ENCODE data around the gene ZBTB47. TPM values are rescaled to one million over a fixed set of nuclear protein-coding genes. Genes with fewer than 3 reads are reported as not detected.

ZBTB47 gene
- polyA plus RNA-seq, 1 donor (not counting 4 experiments of a cell fraction or from before 2014, with no cell fraction given) = 5.1 TPM

DNA sequence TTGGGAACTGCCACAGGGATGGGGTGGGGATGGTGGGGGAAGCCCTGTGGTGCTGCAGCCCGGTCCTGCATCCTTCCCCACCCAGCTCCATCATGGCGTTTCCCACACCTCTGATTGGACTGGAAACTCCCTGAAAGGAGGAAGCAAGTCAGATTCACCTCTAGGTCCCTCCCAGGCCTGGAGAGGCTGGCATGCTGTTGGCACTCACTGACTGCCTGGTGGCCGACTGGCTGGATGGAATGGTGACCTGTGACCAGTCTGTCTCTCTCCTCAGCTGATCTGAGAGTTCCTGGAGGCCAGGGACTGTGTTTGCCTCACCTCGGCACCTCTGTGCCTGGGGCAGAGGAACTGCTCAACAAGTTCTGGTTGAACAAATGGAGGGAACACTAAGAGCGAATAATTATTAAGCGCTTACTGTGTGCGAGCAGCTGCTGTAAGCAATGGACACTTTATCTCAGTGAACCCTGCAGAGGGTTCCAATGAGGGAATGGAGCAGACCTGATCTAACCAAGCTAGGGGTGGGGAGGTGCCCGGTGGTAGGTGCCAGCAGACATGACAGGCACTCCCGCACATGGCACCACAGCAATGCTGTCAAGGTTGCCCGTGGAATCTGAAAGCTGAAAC lies 52.6 kb downstream of the ZBTB47 start:
- FAIRE-seq (no peak), DNase-seq (ENCODE audit: low read depth, low spot score) (no peak)
- Histone ChIP-seq H3K9me3 (ENCODE audit: control insufficient read depth, low read depth, low read length) (no peaks in the 10 kb centered on the region), H4K20me1 (ENCODE audit: control insufficient read depth, extremely low read depth, insufficient read depth, low read length) (peaks cover 4% of the 10 kb centered on the region), H3K27ac (ENCODE audit: control insufficient read depth, insufficient read depth, low read length) (no peak overlapping the region), H3K27me3 (ENCODE audit: control insufficient read depth, extremely low read depth, insufficient read depth, low read length) (no peaks in the 10 kb centered on the region), H2AFZ (ENCODE audit: control insufficient read depth, low read length) (no peak overlapping the region), H3K4me1 (ENCODE audit: control insufficient read depth, extremely low read depth, insufficient read depth, low read length) (no peaks in the 10 kb centered on the region), H3K4me3 (ENCODE audit: control insufficient read depth in 2 of 3, extremely low read depth in 1 of 3, insufficient read depth in 2 of 3, low read depth in 1 of 3, low read length in 3 of 3) (no peak overlapping the region), H3K36me3 (ENCODE audit: control insufficient read depth in 2 of 2, extremely low read depth in 1 of 2, insufficient read depth in 2 of 2, low read length in 2 of 2) (no peaks in the 10 kb centered on the region), H3K9ac (ENCODE audit: control insufficient read depth, extremely low read depth, insufficient read depth, low read length) (no peak overlapping the region), H3K79me2 (ENCODE audit: control insufficient read depth, insufficient read depth, low read length) (no peaks in the 10 kb centered on the region), H3K9me1 (ENCODE audit: control insufficient read depth, extremely low read depth, insufficient read depth, low read length) (no peaks in the 10 kb centered on the region), H3K4me2 (ENCODE audit: control insufficient read depth, extremely low read depth, insufficient read depth, low read depth, low read length) (no peak overlapping the region)
- dilution Hi-C loops (cut with MboI; ENCODE audit: extremely low pct_ligation_motif_present, low sequenced_read_pairs) = no loop called here
- TF ChIP-seq, protein P1, sequence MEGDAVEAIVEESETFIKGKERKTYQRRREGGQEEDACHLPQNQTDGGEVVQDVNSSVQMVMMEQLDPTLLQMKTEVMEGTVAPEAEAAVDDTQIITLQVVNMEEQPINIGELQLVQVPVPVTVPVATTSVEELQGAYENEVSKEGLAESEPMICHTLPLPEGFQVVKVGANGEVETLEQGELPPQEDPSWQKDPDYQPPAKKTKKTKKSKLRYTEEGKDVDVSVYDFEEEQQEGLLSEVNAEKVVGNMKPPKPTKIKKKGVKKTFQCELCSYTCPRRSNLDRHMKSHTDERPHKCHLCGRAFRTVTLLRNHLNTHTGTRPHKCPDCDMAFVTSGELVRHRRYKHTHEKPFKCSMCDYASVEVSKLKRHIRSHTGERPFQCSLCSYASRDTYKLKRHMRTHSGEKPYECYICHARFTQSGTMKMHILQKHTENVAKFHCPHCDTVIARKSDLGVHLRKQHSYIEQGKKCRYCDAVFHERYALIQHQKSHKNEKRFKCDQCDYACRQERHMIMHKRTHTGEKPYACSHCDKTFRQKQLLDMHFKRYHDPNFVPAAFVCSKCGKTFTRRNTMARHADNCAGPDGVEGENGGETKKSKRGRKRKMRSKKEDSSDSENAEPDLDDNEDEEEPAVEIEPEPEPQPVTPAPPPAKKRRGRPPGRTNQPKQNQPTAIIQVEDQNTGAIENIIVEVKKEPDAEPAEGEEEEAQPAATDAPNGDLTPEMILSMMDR (optimal IDR thresholded peaks at IDR 0.05 in 1 of 3, IDR thresholded peaks at IDR 0.05 in 1 of 3, conservative IDR thresholded peaks at IDR 0.05 in 1 of 3; ENCODE audit: extremely low read depth in 1 of 3, insufficient read depth in 2 of 3, low read length in 3 of 3) = no peak
- no peak for TF ChIP-seq EZH2 (IDR thresholded peaks at IDR 0.05; ENCODE audit: low read length)

DNA sequence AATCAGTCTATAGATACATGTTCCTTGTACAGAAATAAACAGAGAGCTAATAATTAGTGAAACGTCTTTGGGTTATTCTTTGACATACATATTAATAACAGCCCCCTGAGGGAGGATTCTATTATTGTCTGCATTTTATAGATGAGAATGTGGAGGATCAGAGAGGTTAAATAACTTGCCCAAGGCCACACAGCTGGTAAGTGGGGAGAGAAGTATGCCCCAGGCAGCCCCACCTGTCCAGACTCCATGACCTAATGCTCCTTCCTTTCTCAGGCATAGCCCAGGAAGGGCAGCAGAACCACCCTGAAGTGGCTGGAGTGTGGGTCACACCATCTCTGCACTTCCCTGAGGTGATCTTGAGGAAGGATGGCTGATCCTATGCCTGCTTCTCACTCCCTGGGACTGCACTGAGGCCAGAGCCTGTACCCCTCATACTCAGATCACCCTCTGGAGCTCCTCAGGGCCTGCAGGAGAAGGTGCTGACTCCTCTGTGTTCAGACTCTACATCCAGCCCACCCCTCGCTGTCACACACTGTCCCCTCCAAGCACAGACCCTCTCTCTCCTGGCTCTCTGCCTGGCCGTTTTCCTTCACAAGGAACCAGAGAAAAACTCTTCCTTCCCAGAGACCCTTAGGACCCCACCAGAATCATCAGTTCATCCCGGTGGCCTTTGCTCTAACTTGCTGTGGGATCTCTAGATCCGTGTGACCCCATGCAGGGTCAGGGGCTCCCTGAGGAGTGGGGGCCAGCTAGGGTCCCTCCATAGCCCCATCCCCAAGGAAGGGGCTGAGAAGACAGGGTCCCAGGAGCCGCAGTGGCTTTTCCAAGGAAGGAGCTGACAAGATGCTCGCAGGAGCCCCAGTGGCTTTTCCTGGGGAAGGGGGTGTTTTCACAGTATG lies 53.5 kb downstream of the ZBTB47 start:
- no peaks in the 10 kb centered on the region for H3K9me3 ChIP-seq (ENCODE audit: control insufficient read depth, low read depth, low read length)
- dilution Hi-C loops (cut with MboI; ENCODE audit: extremely low pct_ligation_motif_present, low sequenced_read_pairs) = no loop called here
- H3K9me1 ChIP-seq (ENCODE audit: control insufficient read depth, extremely low read depth, insufficient read depth, low read length) = no peaks in the 10 kb centered on the region
- H3K4me1 ChIP-seq (ENCODE audit: control insufficient read depth, extremely low read depth, insufficient read depth, low read length) = no peaks in the 10 kb centered on the region
- H2AFZ ChIP-seq (ENCODE audit: control insufficient read depth, low read length) = no peak overlapping the region
- no peak for TF ChIP-seq EZH2 (IDR thresholded peaks at IDR 0.05; ENCODE audit: low read length)
- TF ChIP-seq, protein P1 (optimal IDR thresholded peaks at IDR 0.05 in 1 of 3, IDR thresholded peaks at IDR 0.05 in 1 of 3, conservative IDR thresholded peaks at IDR 0.05 in 1 of 3; ENCODE audit: extremely low read depth in 1 of 3, insufficient read depth in 2 of 3, low read length in 3 of 3) = no peak
- no peaks in the 10 kb centered on the region for H3K79me2 ChIP-seq (ENCODE audit: control insufficient read depth, insufficient read depth, low read length)
- H4K20me1 ChIP-seq (ENCODE audit: control insufficient read depth, extremely low read depth, insufficient read depth, low read length) = peaks cover 4% of the 10 kb centered on the region
- H3K27me3 ChIP-seq (ENCODE audit: control insufficient read depth, extremely low read depth, insufficient read depth, low read length) = no peaks in the 10 kb centered on the region
- no peak overlapping the region for H3K4me3 ChIP-seq (ENCODE audit: control insufficient read depth in 2 of 3, extremely low read depth in 1 of 3, insufficient read depth in 2 of 3, low read depth in 1 of 3, low read length in 3 of 3)
- H3K9ac ChIP-seq (ENCODE audit: control insufficient read depth, extremely low read depth, insufficient read depth, low read length) = no peak overlapping the region
- DNase-seq (ENCODE audit: low read depth, low spot score) = no peak
- H3K27ac ChIP-seq (ENCODE audit: control insufficient read depth, insufficient read depth, low read length) = no peak overlapping the region
- H3K4me2 ChIP-seq (ENCODE audit: control insufficient read depth, extremely low read depth, insufficient read depth, low read depth, low read length) = no peak overlapping the region
- FAIRE-seq = no peak
- H3K36me3 ChIP-seq (ENCODE audit: control insufficient read depth in 2 of 2, extremely low read depth in 1 of 2, insufficient read depth in 2 of 2, low read length in 2 of 2) = no peaks in the 10 kb centered on the region
